Loucy (cell line): ENCODE data around the gene MROH9.

Source experiments
- CTCF ChIP-seq: fragments of 200-600 bp; sonication (generic); conservative IDR thresholded peaks from 2 replicates; pipeline ENCODE4 v1.5.1; 2014; ENCODE audit warnings: mild to moderate bottlenecking, antibody characterized with exemption, low read length
- EZH2phosphoT487 ChIP-seq: fragments of 200-600 bp; IDR thresholded peaks from 2 replicates; pipeline ENCODE4 v1.6.1; 2018; ENCODE audit warnings: antibody characterized with exemption, mild to moderate bottlenecking, moderate library complexity, borderline replicate concordance

DNA sequence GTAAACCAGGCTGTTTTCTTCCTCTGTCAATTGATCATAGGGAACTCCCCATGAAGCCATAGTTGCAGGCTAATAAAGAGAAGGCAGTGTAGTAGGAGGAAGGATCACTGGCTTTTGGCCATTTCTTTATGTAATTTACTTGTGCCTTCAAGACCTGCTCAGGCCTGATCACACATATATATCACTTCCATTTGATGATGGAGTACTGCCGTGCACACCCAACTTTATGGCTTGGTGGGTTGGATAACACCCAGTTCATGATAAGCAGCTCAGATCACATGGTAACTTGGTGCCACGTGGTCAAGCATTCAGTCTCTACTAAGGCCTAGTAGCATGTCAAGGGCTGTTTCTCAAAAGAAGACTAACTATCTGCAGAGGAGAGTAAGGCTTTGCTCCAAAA is 4.1 kb downstream of the MROH9 start:
- no peak for TF ChIP-seq CTCF
- no peak for TF ChIP-seq EZH2phosphoT487
